Upper lobe of left lung (tissue), 4 donors: ENCODE data around the gene CIAO2A.

ENCODE experiments used
- EP300 ChIP-seq, 4 donors: sonication (generic); formaldehyde crosslinking; IDR thresholded peaks; one replicate each; pipeline ENCODE4 v1.5.1; 2017; ENCODE audit warnings: antibody characterized with exemption in 4 of 4, control low read depth in 2 of 4
- POLR2AphosphoS5 ChIP-seq, 2 donors: sonication (generic); formaldehyde crosslinking; IDR thresholded peaks; one replicate each; pipeline ENCODE4 v1.5.1; 2017; ENCODE audit warnings: antibody characterized with exemption in 2 of 2
- TF ChIP-seq, protein P1 (sequence below), 6 experiments: fragments of 450-650 bp in 4 of 6; fragments of 200-600 bp in 2 of 6; sonication (generic) in 2 of 6; IDR thresholded peaks; one replicate each; pipeline ENCODE4 v1.5.1; 2016 to 2019; ENCODE audit warnings: antibody characterized with exemption in 6 of 6

DNA sequence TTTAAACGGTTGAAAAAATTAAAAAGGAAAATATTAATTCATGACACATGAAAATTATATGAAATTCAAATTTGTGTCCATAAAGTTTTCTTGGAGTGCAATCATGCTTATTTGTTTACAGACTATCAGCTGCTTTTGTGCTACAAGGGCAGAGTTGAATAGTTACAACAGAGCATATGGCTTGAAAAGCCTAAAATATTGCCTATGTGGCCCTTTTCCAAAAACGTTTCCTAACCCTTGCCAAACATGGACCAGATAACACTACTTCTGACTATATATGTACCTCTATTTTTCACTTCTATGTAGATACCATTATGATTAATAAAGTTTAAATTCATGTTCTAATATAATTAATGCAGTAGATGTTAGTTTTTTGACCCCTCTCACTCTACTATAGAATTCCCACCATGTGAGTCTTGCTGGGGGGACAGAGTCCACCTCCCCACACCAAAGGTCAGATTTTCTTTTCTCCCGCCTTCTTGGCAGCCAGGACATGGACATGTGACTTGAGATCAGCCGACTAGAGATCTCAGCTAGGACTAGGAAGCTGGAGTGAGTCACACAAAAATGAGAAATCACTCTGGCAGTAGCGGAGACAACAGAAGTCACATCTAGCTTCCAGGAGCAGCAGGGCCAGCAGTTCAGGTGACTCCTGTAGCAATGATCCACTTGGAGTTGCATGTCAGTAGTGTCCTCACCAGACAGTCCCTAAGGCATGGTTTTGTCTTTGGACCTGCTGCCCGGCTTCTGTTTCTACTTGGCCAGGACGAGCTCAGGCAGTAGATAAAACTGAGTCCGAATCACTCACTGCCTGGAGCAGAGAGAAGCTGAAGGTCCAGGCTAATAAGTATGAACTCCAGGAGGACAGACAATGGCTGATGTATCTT, 22.4 kb downstream of the CIAO2A start:
- TF ChIP-seq, protein P1, sequence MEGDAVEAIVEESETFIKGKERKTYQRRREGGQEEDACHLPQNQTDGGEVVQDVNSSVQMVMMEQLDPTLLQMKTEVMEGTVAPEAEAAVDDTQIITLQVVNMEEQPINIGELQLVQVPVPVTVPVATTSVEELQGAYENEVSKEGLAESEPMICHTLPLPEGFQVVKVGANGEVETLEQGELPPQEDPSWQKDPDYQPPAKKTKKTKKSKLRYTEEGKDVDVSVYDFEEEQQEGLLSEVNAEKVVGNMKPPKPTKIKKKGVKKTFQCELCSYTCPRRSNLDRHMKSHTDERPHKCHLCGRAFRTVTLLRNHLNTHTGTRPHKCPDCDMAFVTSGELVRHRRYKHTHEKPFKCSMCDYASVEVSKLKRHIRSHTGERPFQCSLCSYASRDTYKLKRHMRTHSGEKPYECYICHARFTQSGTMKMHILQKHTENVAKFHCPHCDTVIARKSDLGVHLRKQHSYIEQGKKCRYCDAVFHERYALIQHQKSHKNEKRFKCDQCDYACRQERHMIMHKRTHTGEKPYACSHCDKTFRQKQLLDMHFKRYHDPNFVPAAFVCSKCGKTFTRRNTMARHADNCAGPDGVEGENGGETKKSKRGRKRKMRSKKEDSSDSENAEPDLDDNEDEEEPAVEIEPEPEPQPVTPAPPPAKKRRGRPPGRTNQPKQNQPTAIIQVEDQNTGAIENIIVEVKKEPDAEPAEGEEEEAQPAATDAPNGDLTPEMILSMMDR (IDR thresholded peaks at IDR 0.05): no peak
- TF ChIP-seq EP300 (IDR thresholded peaks at IDR 0.05): no peak
- TF ChIP-seq POLR2AphosphoS5 (IDR thresholded peaks at IDR 0.05): peak in 1 of 2 donors; percentile 51
